Gastrocnemius medialis (tissue), 4 donors: ENCODE data around the gene BUB1B. TPM values are rescaled to one million over a fixed set of nuclear protein-coding genes. Genes with fewer than 3 reads are reported as not detected.
"Not testable (repeated sequence)": the region's sequence is repeated elsewhere in the genome, so short reads cannot be mapped to it uniquely, and the experiment has no call there.

Experiments
- ATAC-seq, 2 donors: fragments of 150-250 bp; one replicate each; pipeline ENCODE4 v1.9.1; 2016
- DNase-seq, 2 donors: peaks; one replicate each; pipeline ENCODE4 v3.0.0-alpha.2; 2019
- H3K27ac ChIP-seq, 4 donors: fragments of 200-600 bp; sonication (generic); 1 replicate in 1 of 4; 2 replicates in 3 of 4; pipeline ENCODE4 v1.5.1; 2016 to 2018; ENCODE audit warnings: mild to moderate bottlenecking in 2 of 4, moderate library complexity in 1 of 4
- H3K27me3 ChIP-seq, 3 donors: fragments of 200-600 bp; sonication (generic) in 2 of 3; 1 replicate in 1 of 3; 2 replicates in 2 of 3; pipeline versions ENCODE4 v1.5.1 to v1.6.0; 2016 to 2019; ENCODE audit warnings: mild to moderate bottlenecking in 1 of 3, moderate library complexity in 1 of 3
- H3K36me3 ChIP-seq, 2 donors: fragments of 200-600 bp; sonication (generic) in 1 of 2; one replicate each; pipeline ENCODE4 v1.5.1; 2017 to 2018
- H3K4me1 ChIP-seq, 2 donors: fragments of 200-600 bp; sonication (generic) in 1 of 2; one replicate each; pipeline ENCODE4 v1.5.1; 2016 to 2017; ENCODE audit warnings: mild to moderate bottlenecking in 2 of 2
- H3K4me3 ChIP-seq, 4 donors: fragments of 200-600 bp; sonication (generic) in 3 of 4; 1 replicate in 1 of 4; 2 replicates in 3 of 4; pipeline ENCODE4 v1.5.1; 2016 to 2019; ENCODE audit warnings: mild to moderate bottlenecking in 2 of 4
- H3K9me3 ChIP-seq, 3 donors: fragments of 200-600 bp; sonication (generic) in 2 of 3; 1 replicate in 1 of 3; 2 replicates in 2 of 3; pipeline ENCODE4 v1.5.1; 2016 to 2019
- POLR2A ChIP-seq, 2 donors: fragments of 450-650 bp; IDR thresholded peaks; one replicate each; pipeline ENCODE4 v1.6.1; 2017; ENCODE audit warnings: antibody characterized with exemption in 2 of 2, mild to moderate bottlenecking in 2 of 2, moderate library complexity in 2 of 2
- in situ Hi-C, 4 donors: fragments of 200-750 bp; cut with MboI; loops; one replicate each; pipeline versions ENCODE4 v1.15.0 to v1.8.0; 2017; ENCODE audit warnings: low sequenced_read_pairs in 4 of 4
- intact Hi-C: fragments of 100-400 bp; cut with DNase I; formaldehyde crosslinking; loops from one replicate; pipeline ENCODE4 v1.15.1; 2023; ENCODE audit warnings: low total_unique reads
- total RNA-seq, 4 donors: library from RNA; depleted of rRNA; stranded (reverse); fragments of >200 nt; gene quantifications; one replicate each; pipeline versions ENCODE4 v1.1.0 to v1.2.3, GENCODE V29; 2016
- TF ChIP-seq, protein P1 (sequence below), 5 experiments: fragments of 450-650 bp in 3 of 5; fragments of 200-600 bp in 2 of 5; sonication (generic) in 2 of 5; IDR thresholded peaks in 4 of 5; conservative IDR thresholded peaks in 1 of 5; 1 replicate in 4 of 5; 2 replicates in 1 of 5; pipeline ENCODE4 v1.5.1; 2016 to 2019; ENCODE audit warnings: antibody characterized with exemption in 5 of 5, mild to moderate bottlenecking in 3 of 5, moderate library complexity in 3 of 5

BUB1B gene
- total RNA-seq, 4 donors from 2014 or later, result 0.51 to 1.8 TPM; not detected in 2

DNA sequence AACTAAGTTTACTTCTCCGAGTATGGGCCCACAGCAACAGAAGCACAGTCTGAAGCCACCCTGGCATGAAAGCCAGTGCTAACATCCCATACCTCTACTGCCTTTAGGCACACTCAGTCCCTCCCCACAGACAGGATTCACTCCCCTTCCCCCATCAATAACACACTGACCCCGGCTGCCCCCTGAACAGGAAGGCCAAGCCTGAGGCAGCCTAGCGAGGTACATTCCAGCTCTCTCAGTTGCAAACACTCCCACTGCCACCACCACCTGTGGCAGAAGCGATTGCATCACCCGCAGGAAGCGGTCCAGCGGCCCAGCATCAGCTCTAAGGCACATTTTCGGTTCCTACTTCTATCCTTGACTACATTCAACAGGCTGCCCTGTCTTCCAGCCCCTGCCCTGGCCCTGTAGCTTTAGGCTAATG is 45.2 kb upstream of the BUB1B start:
- H3K27ac ChIP-seq, result no peak overlapping the region
- H3K9me3 ChIP-seq, result no peaks in the 10 kb centered on the region
- no peak overlapping the region for H3K4me3 ChIP-seq
- peak in 1 of 2 donors; percentile 54 for DNase-seq
- TF ChIP-seq, protein P1, sequence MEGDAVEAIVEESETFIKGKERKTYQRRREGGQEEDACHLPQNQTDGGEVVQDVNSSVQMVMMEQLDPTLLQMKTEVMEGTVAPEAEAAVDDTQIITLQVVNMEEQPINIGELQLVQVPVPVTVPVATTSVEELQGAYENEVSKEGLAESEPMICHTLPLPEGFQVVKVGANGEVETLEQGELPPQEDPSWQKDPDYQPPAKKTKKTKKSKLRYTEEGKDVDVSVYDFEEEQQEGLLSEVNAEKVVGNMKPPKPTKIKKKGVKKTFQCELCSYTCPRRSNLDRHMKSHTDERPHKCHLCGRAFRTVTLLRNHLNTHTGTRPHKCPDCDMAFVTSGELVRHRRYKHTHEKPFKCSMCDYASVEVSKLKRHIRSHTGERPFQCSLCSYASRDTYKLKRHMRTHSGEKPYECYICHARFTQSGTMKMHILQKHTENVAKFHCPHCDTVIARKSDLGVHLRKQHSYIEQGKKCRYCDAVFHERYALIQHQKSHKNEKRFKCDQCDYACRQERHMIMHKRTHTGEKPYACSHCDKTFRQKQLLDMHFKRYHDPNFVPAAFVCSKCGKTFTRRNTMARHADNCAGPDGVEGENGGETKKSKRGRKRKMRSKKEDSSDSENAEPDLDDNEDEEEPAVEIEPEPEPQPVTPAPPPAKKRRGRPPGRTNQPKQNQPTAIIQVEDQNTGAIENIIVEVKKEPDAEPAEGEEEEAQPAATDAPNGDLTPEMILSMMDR (IDR thresholded peaks at IDR 0.05 in 4 of 5, conservative IDR thresholded peaks at IDR 0.05 in 1 of 5), result no peak
- no peak for TF ChIP-seq POLR2A (IDR thresholded peaks at IDR 0.05)
- H3K4me1 ChIP-seq, result no peaks in the 10 kb centered on the region
- ATAC-seq, result peak in 1 of 2 donors; percentile 58
- intact Hi-C loops (no loop called here), in situ Hi-C loops (loop anchor here in 1 of 4 donors (5.0 kb wide), 1 partner anchor 53 kb away; no protein-coding TSS in a partner anchor)
- H3K36me3 ChIP-seq, result no peaks in the 10 kb centered on the region
- H3K27me3 ChIP-seq, result no peaks in the 10 kb centered on the region

DNA sequence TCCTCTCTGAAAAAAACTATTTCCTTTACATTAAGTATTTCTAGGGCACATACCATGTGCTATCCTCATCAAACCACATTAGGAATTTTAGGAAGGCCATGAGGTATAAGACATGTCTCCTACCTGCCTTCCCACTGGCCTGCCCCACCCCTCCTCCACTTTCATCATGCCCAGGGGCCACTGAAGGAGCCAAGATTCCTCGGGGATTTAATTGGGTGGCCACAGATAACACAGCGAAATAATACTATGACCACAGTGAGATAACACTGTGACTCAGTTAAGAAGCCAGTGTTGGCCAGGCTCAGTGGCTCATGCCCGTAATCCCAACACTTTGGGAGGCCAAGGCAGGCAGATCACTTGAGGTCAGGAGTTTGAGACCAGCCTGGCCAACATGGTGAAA is 42.4 kb upstream of the BUB1B start:
- DNase-seq (no peak), ATAC-seq (no peak)
- Histone ChIP-seq H3K27me3 (no peaks in the 10 kb centered on the region), H3K4me3 (no peak overlapping the region), H3K4me1 (no peaks in the 10 kb centered on the region), H3K27ac (no peak overlapping the region), H3K9me3 (no peaks in the 10 kb centered on the region), H3K36me3 (no peaks in the 10 kb centered on the region)
- intact Hi-C loops, result no loop called here
- TF ChIP-seq, protein P1 (IDR thresholded peaks at IDR 0.05 in 4 of 5, conservative IDR thresholded peaks at IDR 0.05 in 1 of 5), result no peak
- no peak for TF ChIP-seq POLR2A (IDR thresholded peaks at IDR 0.05)
- in situ Hi-C loops, result loop anchor here in 1 of 4 donors (5.0 kb wide), 1 partner anchor 56 kb away; no protein-coding TSS in a partner anchor

DNA sequence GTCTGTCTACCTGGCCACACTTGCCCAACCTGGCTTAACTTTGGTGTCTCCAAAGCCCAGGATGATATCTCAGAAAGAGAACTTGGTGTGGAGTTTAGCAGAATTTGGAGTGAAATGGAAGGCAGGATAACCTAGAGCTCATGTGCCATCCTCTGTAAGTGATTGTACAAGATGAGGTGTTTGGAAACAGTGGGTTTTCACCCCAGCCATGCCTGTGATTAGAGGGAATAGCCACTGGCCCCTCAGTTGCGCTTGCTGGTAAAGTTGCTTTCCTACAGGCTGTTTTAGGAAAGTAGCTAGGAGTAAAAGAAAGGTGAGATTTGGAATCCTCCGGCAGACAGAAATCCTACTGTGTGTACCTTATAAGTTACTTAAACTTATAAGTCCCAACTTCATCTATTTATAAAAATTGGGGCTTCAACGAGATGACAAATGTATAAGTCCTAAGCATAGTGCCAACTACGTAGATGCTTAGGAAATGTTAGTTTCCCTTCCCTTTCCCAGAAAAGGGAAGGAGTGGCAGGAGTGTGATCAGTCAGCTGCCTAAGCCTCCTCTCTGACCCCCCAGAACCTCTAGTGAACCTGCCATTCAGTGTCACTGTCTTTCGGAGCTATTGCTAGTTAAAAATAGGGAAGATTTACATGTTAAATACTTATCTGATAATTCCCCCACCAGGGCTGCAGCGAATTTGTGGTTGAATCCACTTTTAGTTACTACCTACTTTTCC is 38.8 kb upstream of the BUB1B start:
- TF ChIP-seq, protein P1 (IDR thresholded peaks at IDR 0.05 in 4 of 5, conservative IDR thresholded peaks at IDR 0.05 in 1 of 5), result no peak
- no peak for TF ChIP-seq POLR2A (IDR thresholded peaks at IDR 0.05)
- in situ Hi-C loops (no loop called here), intact Hi-C loops (no loop called here)
- Histone ChIP-seq H3K36me3 (no peaks in the 10 kb centered on the region), H3K4me1 (no peaks in the 10 kb centered on the region), H3K4me3 (no peak overlapping the region), H3K27ac (no peak overlapping the region), H3K27me3 (no peaks in the 10 kb centered on the region), H3K9me3 (no peaks in the 10 kb centered on the region)
- no peak for ATAC-seq
- DNase-seq, result no peak

DNA sequence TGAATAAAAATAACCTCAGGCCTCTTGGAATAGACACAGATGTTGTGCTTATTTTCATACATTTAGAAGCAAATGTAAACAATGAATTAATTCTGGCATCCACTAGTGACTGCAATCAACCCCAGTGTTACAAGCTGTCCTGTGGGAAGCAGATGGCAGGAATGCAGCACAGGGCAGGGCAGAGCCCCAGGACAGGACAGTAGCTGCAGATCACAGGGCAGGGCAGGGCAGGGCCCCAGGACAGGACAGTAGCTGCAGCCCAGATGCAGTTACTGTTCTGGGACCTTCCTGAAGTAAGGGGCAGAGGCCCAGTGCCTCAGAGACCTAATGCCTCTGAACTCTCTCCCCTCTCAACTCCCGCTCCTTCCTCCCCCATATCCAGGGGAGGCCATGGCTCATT is 37.9 kb upstream of the BUB1B start:
- H3K27me3 ChIP-seq, intact Hi-C loops, H3K4me1 ChIP-seq, H3K4me3 ChIP-seq, H3K9me3 ChIP-seq, H3K36me3 ChIP-seq, ATAC-seq, H3K27ac ChIP-seq, in situ Hi-C loops, DNase-seq: not testable (repeated sequence)

DNA sequence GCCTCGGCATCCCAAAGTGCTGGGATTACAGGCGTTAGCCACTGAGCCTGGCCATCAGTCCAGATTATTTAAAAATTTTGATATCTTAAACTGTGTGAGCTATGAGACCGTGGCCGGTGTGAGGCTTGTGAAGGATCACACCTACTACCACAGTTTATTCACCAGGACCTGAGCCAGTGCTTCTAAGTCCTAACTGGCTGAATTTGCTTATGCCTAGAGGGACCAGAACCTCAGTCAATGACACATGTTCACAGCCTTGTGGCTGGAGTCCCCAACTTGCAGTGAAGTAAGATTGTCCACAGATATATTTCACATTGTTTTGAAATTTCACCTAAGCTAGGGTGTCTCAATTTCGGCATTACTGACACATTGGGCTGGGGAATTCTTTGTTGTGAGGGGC is 37.0 kb upstream of the BUB1B start:
- H3K27ac ChIP-seq, intact Hi-C loops, DNase-seq, H3K4me3 ChIP-seq, in situ Hi-C loops, H3K9me3 ChIP-seq, H3K36me3 ChIP-seq, H3K4me1 ChIP-seq, ATAC-seq, H3K27me3 ChIP-seq: not testable (repeated sequence)

DNA sequence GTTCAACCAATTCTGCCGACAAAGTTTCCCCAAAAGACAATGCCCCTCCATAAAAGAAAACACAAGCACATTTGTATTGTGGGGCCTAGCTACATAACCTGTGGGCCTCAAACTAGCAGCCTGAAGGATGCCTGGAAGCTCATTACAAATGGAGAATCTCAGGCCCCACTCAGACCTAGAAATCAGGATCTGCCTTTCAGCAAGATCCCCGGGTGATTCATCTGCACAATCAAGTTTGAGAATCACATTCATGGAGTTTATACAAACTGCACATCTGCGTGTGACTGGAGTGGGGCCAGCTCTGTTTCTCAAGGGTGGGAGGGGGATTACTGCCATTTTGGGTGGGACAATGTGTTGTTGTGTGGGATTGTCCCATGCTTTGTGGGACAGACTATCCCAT is 36.5 kb upstream of the BUB1B start:
- in situ Hi-C loops, result not testable (repeated sequence)

DNA sequence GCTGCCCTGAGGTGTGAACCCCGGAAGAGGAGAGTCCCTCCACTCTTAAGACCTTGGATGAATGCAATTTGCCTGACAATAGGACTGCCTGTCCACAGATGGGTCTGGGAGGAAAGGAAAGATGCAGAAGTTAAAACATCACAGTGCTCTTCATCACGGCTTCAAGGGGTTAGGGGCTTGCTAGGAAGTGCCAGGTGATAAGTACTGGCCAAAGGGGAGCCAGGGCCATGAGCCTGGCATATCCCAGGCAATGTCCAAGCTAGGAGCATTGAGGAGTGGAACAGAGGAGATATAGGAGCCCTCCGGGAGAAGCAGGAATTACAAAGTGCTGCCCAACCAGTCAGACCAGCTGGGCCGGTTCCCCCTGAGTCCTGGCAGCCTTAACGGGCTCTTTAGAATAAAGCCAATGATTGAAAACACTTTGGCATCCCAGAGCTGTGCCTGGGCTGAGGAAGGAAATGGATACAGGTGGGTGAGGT is 36.0 kb upstream of the BUB1B start:
- H3K4me3 ChIP-seq, H3K36me3 ChIP-seq, DNase-seq, H3K9me3 ChIP-seq, H3K4me1 ChIP-seq, H3K27ac ChIP-seq, ATAC-seq, intact Hi-C loops, H3K27me3 ChIP-seq: not testable (repeated sequence)
- in situ Hi-C loops, result loop anchor here in 1 of 4 donors (25.0 kb wide), 1 partner anchor 338 kb away; the partner anchor contains the start of gene FSIP1

More for the DNA sequence above, 36.5 kb upstream of the BUB1B start:
- H3K36me3 ChIP-seq, H3K4me3 ChIP-seq, ATAC-seq, H3K27me3 ChIP-seq, H3K9me3 ChIP-seq, intact Hi-C loops, DNase-seq, H3K4me1 ChIP-seq, H3K27ac ChIP-seq: not testable (repeated sequence)
